GM12878 (cell line): ENCODE data around the gene TCF25. TPM values are rescaled to one million over a fixed set of nuclear protein-coding genes. Genes with fewer than 3 reads are reported as not detected.

Experiments
- ATAC-seq: fragments of 200-7000 bp; cut with Tn5 transposase; 3 replicates; pipeline ENCODE4 v1.9.1; 2020; ENCODE audit warnings: mild to moderate bottlenecking, moderate library complexity
- BruUV-seq: library from RNA; stranded (reverse); fragments of 400-500 nt; replicated peaks from 2 replicates; lab custom pipeline; 2021; lab: Mats Ljungman, UMichigan
- CTCF ChIA-PET: fragments of 300-600 bp; sonication (Branson Sonifier 250); formaldehyde crosslinking; extraction: SDS; loops from one replicate; lab custom pipeline; 2021; ENCODE audit warnings: inconsistent platforms; lab: Yijun Ruan, JAX
- POLR2A ChIA-PET: fragments of 350-600 bp; formaldehyde crosslinking; extraction: SDS; loops from one replicate; lab custom pipeline; 2021; ENCODE audit warnings: inconsistent platforms; lab: Charles Lee
- RAD21 ChIA-PET: fragments of 300-600 bp; sonication (Branson Sonifier 250); formaldehyde crosslinking; loops from one replicate; lab custom pipeline; 2023; ENCODE audit warnings: antibody characterized with exemption; ENCODE audit not compliant: unreplicated experiment; lab: Charles Lee
- SMC1A ChIA-PET: fragments of 300-600 bp; sonication (Branson Sonifier 250); formaldehyde crosslinking; loops from one replicate; lab custom pipeline; 2023; ENCODE audit not compliant: unreplicated experiment, uncharacterized antibody; lab: Charles Lee
- DNase-seq: peaks from one replicate; pipeline ENCODE4 v3.0.0-alpha.2; 2011; ENCODE audit warnings: low read depth, low spot score
- FAIRE-seq: peaks from 3 replicates; lab custom pipeline; 2011; peaks lifted over from hg19 to GRCh38; lab: Jason Lieb, UNC
- H2AFZ ChIP-seq: 2 replicates; pipeline ENCODE4 v1.6.0; 2011; ENCODE audit warnings: low read depth, low read length, control low read depth; ENCODE audit not compliant: control insufficient read depth
- H3K27ac ChIP-seq: 2 replicates; pipeline ENCODE4 v1.5.1; 2011; ENCODE audit warnings: control low read depth; ENCODE audit not compliant: control insufficient read depth, insufficient read depth
- H3K27me3 ChIP-seq, 2 experiments: replicated peaks in 1 of 2; 2 replicates each; pipeline versions ENCODE4 v1.6.0 to v1.6.1; 2011; ENCODE audit warnings: low read length in 1 of 2; ENCODE audit not compliant: control insufficient read depth in 2 of 2, insufficient read depth in 2 of 2
- H3K36me3 ChIP-seq, 2 experiments: 2 replicates each; pipeline ENCODE4 v1.5.1; 2011; ENCODE audit warnings: low read length in 1 of 2; ENCODE audit not compliant: control insufficient read depth in 2 of 2, insufficient read depth in 2 of 2
- H3K4me1 ChIP-seq: 2 replicates; pipeline ENCODE4 v1.6.1; 2011; ENCODE audit warnings: mild to moderate bottlenecking, low read length, moderate library complexity, mixed read lengths; ENCODE audit not compliant: control insufficient read depth, insufficient read depth
- H3K4me2 ChIP-seq: 2 replicates; pipeline ENCODE4 v1.6.0; 2011; ENCODE audit warnings: control low read depth; ENCODE audit not compliant: control insufficient read depth, insufficient read depth
- H3K4me3 ChIP-seq: fragments of 200-600 bp; sonication (generic); 2 replicates; pipeline ENCODE4 v1.5.1; 2016
- H3K79me2 ChIP-seq: 2 replicates; pipeline ENCODE4 v1.6.0; 2011; ENCODE audit warnings: low read length; ENCODE audit not compliant: control insufficient read depth, insufficient read depth
- H3K9ac ChIP-seq: 2 replicates; pipeline ENCODE4 v1.8.0; 2011; ENCODE audit warnings: low read length, control low read depth, mixed read lengths; ENCODE audit not compliant: control insufficient read depth, insufficient read depth
- H3K9me3 ChIP-seq: replicated peaks from 3 replicates; pipeline ENCODE4 v1.5.1; 2011; ENCODE audit warnings: mild to moderate bottlenecking, low read length; ENCODE audit not compliant: control insufficient read depth, insufficient read depth
- H4K20me1 ChIP-seq: 2 replicates; pipeline ENCODE4 v1.6.0; 2011; ENCODE audit not compliant: control insufficient read depth, insufficient read depth
- ATF7 ChIP-seq: fragments of 450-650 bp; IDR thresholded peaks from 2 replicates; pipeline ENCODE4 v1.6.1; 2016; ENCODE audit warnings: low read depth, mild to moderate bottlenecking
- CBFB ChIP-seq: IDR thresholded peaks from 2 replicates; pipeline ENCODE4 v1.6.1; 2016; ENCODE audit warnings: antibody characterized with exemption, low read depth
- CHD4 ChIP-seq: fragments of 200-600 bp; sonication (generic); IDR thresholded peaks from 2 replicates; pipeline ENCODE4 v1.6.1; 2016; ENCODE audit warnings: mild to moderate bottlenecking
- FOS ChIP-seq: IDR thresholded peaks from 3 replicates; pipeline ENCODE4 v1.6.1; 2011; ENCODE audit warnings: borderline replicate concordance; ENCODE audit not compliant: insufficient read length; ENCODE audit errors: extremely low read depth
- MTA2 ChIP-seq: fragments of 450-650 bp; IDR thresholded peaks from 2 replicates; pipeline ENCODE4 v1.6.1; 2016; ENCODE audit warnings: low read depth, mild to moderate bottlenecking, moderate library complexity
- MTA3 ChIP-seq: IDR thresholded peaks from 2 replicates; pipeline ENCODE4 v1.6.1; 2012; ENCODE audit warnings: low read length, inconsistent platforms, borderline replicate concordance
- NR2C1 ChIP-seq: fragments of 450-650 bp; IDR thresholded peaks from 2 replicates; pipeline ENCODE4 v1.6.1; 2017; ENCODE audit warnings: antibody characterized with exemption, mild to moderate bottlenecking, moderate library complexity
- NR2C2 ChIP-seq: IDR thresholded peaks from 2 replicates; pipeline ENCODE4 v1.6.1; 2011; ENCODE audit warnings: borderline replicate concordance, low read depth; ENCODE audit not compliant: control insufficient read depth, insufficient read length
- POLR2A ChIP-seq: IDR thresholded peaks from 2 replicates; pipeline ENCODE4 v1.6.1; 2011; ENCODE audit warnings: low read depth, mild to moderate bottlenecking, low read length
- POU2F2 ChIP-seq: IDR thresholded peaks from 3 replicates; pipeline ENCODE4 v1.6.1; 2011; ENCODE audit warnings: low read depth, mild to moderate bottlenecking, low read length, borderline replicate concordance
- RUNX3 ChIP-seq: IDR thresholded peaks from 2 replicates; pipeline ENCODE4 v1.6.1; 2012; ENCODE audit warnings: low read length, inconsistent platforms
- SPI1 ChIP-seq: IDR thresholded peaks from 2 replicates; pipeline ENCODE4 v1.6.1; 2011; ENCODE audit warnings: low read depth, mild to moderate bottlenecking, low read length, moderate library complexity, borderline replicate concordance; ENCODE audit not compliant: insufficient read depth
- SREBF1 ChIP-seq: IDR thresholded peaks from 2 replicates; pipeline ENCODE4 v1.6.1; 2012; ENCODE audit warnings: mild to moderate bottlenecking, low read length
- SUZ12 ChIP-seq: fragments of 200-600 bp; sonication (generic); IDR thresholded peaks from one replicate; pipeline ENCODE4 v1.6.1; 2018; ENCODE audit warnings: antibody characterized with exemption, mild to moderate bottlenecking; ENCODE audit not compliant: unreplicated experiment
- ZZZ3 ChIP-seq: IDR thresholded peaks from 2 replicates; pipeline ENCODE4 v1.6.1; 2011; ENCODE audit warnings: low read depth; ENCODE audit not compliant: control insufficient read depth, insufficient read length
- WGBS: methylation state at CpG from one replicate; pipeline ENCODE4 v1.1.6; 2016; ENCODE audit warnings: low lambda C conversion rate; ENCODE audit not compliant: insufficient replicate concordance, insufficient coverage; ENCODE audit errors: missing lambda C conversion rate; 5-methylcytosine and 5-hydroxymethylcytosine counted together
- in situ Hi-C: fragments of 300-500 bp; cut with MboI; formaldehyde crosslinking; loops from 9 replicates; pipeline ENCODE4 v1.14.3; 2018; ENCODE audit warnings: mixed read lengths
- intact Hi-C: fragments of 100-400 bp; cut with micrococcal nuclease; formaldehyde crosslinking; loops from one replicate; pipeline ENCODE4 v1.14.2; 2022; ENCODE audit not compliant: unreplicated experiment
- polyA plus RNA-seq, 11 experiments: library from polyadenylated mRNA; depleted of rRNA in 4 of 11; unstranded in 6 of 11; stranded (reverse) in 5 of 11; fragments of >200 nt; fragmentation: Nextera tagmentation in 4 of 11; fragmentation: Illumina TruSeq in 1 of 11; extraction: Ambion mirVana in 4 of 11; extraction: Trizol in 1 of 11; gene quantifications; 1 replicate in 1 of 11; 2 replicates in 10 of 11; pipeline versions ENCODE4 v1.2.1 to v1.2.3, GENCODE V29; 2011 to 2016; ENCODE audit warnings: inconsistent platforms in 2 of 11, missing spikeins in 2 of 11, low read depth in 1 of 11
- total RNA-seq, 4 experiments: library from RNA; depleted of rRNA in 3 of 4; stranded (reverse); fragments of >200 nt in 3 of 4; fragmentation: Illumina TruSeq in 1 of 4; extraction: Trizol in 1 of 4; gene quantifications; 2 replicates each; pipeline versions ENCODE4 v1.2.1 to v1.2.3, GENCODE V29; 2013 to 2021
- TF ChIP-seq, protein P1 (sequence below): IDR thresholded peaks from 2 replicates; pipeline ENCODE4 v1.6.1; 2012; ENCODE audit warnings: low read length, inconsistent platforms
- TF ChIP-seq, protein P2 (sequence below): IDR thresholded peaks from 2 replicates; pipeline ENCODE4 v1.6.1; 2012; ENCODE audit warnings: improper control_type of control experiment, low read depth, low read length; ENCODE audit not compliant: insufficient replicate concordance

TCF25 gene
- total and polyA plus RNA-seq, 10 of the 15 experiments (the other 5 are each of a cell fraction or from before 2014, with no cell fraction given), result 8.4 to 130 (median 89.4) TPM

DNA sequence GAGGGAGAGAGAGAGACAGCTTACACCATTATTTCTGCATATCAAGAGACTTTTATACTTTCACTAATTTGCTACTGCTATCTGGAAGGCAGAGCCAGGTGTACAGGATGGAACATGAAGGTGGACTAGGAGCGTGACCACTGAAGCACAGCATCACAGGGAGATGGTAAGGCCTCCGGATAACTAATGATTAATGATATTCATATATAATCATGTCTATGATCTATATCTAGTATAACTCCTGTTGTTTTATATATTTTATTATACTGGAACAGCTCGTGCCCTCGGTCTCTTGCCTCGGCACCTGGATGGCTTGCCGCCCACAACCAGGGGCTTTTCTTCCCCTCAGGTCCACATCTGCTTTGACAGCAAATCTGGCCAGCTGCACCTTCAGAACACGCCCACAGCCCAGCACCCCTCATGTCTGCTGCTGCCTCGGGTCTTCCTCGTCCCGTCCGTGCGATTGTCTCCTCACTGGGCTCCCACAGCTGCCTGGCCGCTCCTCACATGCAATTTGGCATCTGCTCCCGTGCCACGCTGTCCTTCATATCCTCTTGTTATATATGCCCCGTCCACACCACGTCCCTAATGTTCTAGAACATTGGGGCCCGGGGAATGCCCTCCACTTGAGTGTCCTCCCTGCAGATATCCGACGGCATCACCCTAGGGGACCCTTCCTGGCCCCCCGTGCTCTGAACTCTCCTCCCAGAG lies 64.9 kb downstream of the TCF25 start:
- Histone ChIP-seq H3K4me3 (no peak overlapping the region), H3K4me1 (no peaks in the 10 kb centered on the region), H3K27me3 (no peaks in the 10 kb centered on the region), H3K9ac (no peak overlapping the region), H3K79me2 (no peaks in the 10 kb centered on the region), H3K27ac (no peak overlapping the region)
- FAIRE-seq, result no peak
- DNase-seq, result no peak
- no peak for ATAC-seq
- TF ChIP-seq POU2F2 (no peak), ZZZ3 (no peak), FOS (no peak), NR2C1 (no peak), NR2C2 (no peak), ATF7 (no peak), SREBF1 (no peak), SUZ12 (no peak), RUNX3 (no peak), CHD4 (no peak), SPI1 (no peak), CBFB (no peak), MTA3 (no peak), POLR2A (no peak), MTA2 (no peak)
- TF ChIP-seq, protein P1, sequence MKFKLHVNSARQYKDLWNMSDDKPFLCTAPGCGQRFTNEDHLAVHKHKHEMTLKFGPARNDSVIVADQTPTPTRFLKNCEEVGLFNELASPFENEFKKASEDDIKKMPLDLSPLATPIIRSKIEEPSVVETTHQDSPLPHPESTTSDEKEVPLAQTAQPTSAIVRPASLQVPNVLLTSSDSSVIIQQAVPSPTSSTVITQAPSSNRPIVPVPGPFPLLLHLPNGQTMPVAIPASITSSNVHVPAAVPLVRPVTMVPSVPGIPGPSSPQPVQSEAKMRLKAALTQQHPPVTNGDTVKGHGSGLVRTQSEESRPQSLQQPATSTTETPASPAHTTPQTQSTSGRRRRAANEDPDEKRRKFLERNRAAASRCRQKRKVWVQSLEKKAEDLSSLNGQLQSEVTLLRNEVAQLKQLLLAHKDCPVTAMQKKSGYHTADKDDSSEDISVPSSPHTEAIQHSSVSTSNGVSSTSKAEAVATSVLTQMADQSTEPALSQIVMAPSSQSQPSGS, result no peak
- TF ChIP-seq, protein P2, sequence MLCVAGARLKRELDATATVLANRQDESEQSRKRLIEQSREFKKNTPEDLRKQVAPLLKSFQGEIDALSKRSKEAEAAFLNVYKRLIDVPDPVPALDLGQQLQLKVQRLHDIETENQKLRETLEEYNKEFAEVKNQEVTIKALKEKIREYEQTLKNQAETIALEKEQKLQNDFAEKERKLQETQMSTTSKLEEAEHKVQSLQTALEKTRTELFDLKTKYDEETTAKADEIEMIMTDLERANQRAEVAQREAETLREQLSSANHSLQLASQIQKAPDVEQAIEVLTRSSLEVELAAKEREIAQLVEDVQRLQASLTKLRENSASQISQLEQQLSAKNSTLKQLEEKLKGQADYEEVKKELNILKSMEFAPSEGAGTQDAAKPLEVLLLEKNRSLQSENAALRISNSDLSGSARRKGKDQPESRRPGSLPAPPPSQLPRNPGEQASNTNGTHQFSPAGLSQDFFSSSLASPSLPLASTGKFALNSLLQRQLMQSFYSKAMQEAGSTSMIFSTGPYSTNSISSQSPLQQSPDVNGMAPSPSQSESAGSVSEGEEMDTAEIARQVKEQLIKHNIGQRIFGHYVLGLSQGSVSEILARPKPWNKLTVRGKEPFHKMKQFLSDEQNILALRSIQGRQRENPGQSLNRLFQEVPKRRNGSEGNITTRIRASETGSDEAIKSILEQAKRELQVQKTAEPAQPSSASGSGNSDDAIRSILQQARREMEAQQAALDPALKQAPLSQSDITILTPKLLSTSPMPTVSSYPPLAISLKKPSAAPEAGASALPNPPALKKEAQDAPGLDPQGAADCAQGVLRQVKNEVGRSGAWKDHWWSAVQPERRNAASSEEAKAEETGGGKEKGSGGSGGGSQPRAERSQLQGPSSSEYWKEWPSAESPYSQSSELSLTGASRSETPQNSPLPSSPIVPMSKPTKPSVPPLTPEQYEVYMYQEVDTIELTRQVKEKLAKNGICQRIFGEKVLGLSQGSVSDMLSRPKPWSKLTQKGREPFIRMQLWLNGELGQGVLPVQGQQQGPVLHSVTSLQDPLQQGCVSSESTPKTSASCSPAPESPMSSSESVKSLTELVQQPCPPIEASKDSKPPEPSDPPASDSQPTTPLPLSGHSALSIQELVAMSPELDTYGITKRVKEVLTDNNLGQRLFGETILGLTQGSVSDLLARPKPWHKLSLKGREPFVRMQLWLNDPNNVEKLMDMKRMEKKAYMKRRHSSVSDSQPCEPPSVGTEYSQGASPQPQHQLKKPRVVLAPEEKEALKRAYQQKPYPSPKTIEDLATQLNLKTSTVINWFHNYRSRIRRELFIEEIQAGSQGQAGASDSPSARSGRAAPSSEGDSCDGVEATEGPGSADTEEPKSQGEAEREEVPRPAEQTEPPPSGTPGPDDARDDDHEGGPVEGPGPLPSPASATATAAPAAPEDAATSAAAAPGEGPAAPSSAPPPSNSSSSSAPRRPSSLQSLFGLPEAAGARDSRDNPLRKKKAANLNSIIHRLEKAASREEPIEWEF, result no peak
- TF ChIP-seq, all 136 proteins: peak for 0
- Histone ChIP-seq H2AFZ (no peak overlapping the region), H3K36me3 (no peaks in the 10 kb centered on the region), H3K4me2 (no peak overlapping the region), H3K9me3 (no peaks in the 10 kb centered on the region), H4K20me1 (no peaks in the 10 kb centered on the region)
- 35% methylated on average over 21 of the region's 21 CpGs for WGBS
- no TSS peak for BruUV-seq
- SMC1A ChIA-PET, result no interaction called here
- CTCF ChIA-PET, result no interaction called here
- in situ Hi-C loops, result no loop called here
- RAD21 ChIA-PET, result no interaction called here
- POLR2A ChIA-PET, result no interaction called here
- intact Hi-C loops, result no loop called here
